HG03565 (cell line): Measurements from ENCODE around the gene FSTL4.

Source experiments
- ATAC-seq: cut with Tn5 transposase; IDR thresholded peaks from one replicate; pipeline ENCODE4 v1.9.1; 2021; ENCODE audit warnings: mild to moderate bottlenecking, moderate library complexity; ENCODE audit not compliant: unreplicated experiment

FSTL4 gene

DNA sequence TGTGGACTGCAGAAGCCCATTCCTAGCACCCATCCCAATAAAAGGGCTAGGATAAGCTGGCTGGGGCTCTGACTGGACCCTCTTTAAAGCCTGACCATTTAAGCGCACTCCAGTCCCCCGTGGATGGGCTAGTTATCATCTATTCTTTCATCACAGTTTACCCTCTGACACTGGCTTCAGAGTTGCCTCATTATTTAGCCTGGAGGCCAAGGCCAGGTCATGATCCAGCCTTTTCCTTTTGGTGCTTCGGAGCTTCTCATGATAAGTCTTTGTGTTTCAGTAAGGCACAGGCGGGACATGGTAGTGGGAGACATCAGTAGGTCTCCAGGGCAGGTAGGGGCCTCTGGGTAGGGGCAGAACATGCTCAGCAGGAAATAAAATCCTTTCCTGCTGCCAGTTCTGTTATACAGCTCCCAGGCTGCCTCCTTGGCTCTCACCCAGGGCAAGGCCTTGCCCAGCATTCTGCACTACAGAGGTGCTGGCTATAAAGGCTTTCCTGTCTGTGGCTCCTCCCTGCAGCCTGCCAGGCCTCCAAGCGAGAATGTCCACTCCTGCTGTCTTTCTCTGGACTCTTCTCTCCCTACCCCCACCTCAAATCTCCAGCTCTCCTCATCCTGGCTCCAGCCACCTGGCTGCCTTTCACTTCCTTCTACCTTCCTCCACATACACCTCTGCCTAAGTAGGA is 128.8 kb downstream of the FSTL4 start:
- ATAC-seq: no peak

DNA sequence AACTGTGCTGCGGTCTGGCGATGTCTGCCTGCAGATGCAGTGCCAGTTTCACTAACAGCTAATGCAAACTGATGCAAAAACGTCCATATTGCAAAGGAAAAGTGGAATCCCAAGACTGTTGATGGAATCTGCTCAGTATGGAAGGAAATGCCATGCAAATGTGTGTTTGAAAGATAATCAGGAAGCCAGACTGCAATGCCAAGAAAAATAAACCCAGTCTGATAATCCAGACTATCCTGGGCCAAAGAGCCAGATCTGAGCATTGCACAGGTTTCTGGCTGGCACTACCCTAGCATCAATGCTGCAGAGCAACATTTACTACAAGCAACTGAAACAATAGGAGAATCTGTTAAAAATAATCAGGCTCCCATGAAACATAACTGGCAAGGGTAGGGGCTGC is 130.3 kb downstream of the FSTL4 start:
- no peak for ATAC-seq

GRCh38 chr5:133480866-133481265 is 131.5 kb downstream of the FSTL4 start:
- ATAC-seq: no peak

GRCh38 chr5:133480366-133480765 is 132.0 kb downstream of the FSTL4 start:
- ATAC-seq: no peak

DNA sequence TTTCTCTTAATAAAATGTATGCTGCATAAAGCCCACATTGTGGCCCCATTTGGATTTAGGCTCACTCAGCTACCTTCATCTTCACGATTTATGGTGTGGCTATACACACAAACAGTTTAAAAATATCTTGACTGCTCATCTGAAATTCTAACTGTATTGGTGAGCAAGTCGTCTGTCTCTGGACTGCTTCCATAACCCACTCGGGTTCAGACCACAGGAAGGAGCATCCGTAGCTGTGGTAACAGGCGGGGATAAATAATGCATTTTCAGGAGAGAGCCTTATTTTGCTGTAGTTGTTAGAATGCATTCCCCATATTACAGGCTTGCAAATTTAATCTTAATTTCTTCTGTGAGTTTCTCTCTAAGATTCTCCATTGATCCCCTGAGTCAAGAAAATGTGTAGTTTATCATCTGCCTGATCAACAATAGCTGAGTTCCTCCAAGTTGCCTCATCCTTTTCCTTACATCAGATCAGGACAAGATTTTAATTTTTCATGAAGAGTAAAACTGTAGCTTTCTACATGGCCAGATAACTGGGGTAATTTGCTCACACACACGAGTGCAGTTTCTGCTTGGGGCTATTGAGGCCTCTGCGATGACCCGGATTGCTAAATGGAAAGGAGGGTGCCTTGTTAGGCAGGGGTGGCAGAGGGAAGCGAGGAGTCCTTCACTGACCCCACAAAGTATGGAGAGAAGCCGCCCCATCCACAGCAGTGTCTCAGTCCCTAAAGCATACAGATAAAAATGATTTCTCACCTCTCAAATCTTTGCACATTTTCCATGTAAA is 133.9 kb downstream of the FSTL4 start:
- no peak for ATAC-seq

GRCh38 chr5:133475986-133476385 is 136.4 kb downstream of the FSTL4 start:
- ATAC-seq: no peak

- ATAC-seq: no peak
Observed at GRCh38 chr5:133474851-133475590, 137.3 kb downstream of the FSTL4 start.

GRCh38 chr5:133473291-133473690 is 139.1 kb downstream of the FSTL4 start:
- no peak for ATAC-seq

DNA sequence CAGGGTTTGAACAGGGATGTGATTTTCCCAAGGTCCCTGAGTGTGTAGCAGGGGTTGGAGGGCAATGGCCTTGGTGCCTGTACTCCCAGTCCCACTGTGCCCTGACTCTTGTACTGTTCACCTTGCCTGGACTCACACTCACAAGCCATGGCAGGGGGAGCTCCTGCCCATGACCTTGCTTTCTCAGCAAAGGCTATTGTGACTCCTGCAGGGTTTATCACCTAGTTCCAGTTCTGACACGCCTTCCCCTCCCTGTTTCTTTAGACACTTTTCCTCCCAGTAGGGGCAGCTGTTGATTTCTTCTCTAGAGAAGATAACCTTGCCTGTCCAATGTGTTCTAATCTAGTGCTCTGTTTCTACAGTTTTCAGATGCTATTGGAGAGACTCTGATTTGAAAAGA is 139.5 kb downstream of the FSTL4 start:
- ATAC-seq: no peak

- ATAC-seq: no peak
Observed at GRCh38 chr5:133471699-133472098, 140.6 kb downstream of the FSTL4 start.

DNA sequence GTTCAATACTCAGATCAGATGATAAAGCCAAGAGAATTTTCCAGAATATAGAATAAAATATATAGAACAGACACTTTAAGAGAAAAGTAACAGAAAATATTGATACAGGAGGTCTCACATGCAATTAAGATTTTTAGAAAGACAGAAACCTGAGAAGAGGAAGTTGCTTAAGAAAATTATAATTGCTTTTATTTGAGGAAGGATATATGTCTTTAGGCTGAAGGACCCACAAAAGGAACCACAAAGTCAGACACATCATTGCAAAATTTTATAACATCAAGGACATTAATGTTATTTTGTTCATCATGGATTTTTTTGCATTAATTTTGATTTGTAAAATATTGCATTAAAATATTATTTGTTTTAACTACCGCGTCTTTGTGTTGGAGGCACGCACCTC is 141.5 kb downstream of the FSTL4 start:
- no peak for ATAC-seq

- ATAC-seq: no peak
Observed at GRCh38 chr5:133469846-133470245, 142.5 kb downstream of the FSTL4 start.

- no peak for ATAC-seq
Observed at GRCh38 chr5:133469252-133469651, 143.1 kb downstream of the FSTL4 start.

DNA sequence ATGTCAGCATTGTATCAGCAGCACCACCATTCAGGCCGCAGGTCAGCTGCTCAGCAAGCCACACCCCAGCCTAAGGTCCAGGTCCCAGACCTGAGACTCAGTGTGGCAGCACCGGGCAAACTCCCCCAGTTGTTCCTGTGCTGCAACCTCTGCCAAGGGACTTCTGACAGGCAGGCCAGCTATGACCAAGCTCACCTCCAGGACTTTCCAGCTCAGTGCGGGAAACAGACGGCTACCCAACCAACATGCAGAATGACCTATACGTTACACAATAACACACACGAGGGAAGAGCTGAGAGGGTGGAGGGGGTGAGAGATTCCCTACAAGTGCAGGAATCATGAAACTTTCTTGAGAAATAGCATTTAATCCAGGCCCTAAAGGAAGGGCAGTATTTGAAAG is 143.7 kb downstream of the FSTL4 start:
- ATAC-seq: no peak

GRCh38 chr5:133467826-133468463 is 144.4 kb downstream of the FSTL4 start:
- no peak for ATAC-seq

DNA sequence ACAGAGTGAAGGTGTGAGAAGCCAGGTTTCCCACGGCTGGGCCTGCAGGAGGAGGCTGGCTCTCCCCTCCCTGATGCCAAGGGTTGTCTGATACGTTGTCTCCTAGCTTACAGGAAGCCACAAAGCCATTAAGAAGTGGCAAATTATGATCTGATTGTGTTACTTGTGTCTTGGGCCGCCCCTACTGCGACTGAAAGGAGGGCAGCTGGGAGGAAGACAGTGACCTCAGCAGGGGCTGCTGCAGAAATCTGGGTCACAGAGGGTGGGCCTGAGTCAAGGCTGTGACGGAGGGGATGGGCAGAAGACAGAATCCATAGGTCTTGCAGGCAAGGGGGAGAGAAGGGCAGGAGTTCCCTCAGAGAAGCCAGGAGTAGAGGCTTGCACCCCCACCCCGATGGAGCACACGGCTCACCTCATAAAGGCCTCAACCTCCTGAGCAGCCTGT is 145.0 kb downstream of the FSTL4 start:
- ATAC-seq: no peak

GRCh38 chr5:133466556-133467334 is 145.6 kb downstream of the FSTL4 start:
- ATAC-seq: no peak

DNA sequence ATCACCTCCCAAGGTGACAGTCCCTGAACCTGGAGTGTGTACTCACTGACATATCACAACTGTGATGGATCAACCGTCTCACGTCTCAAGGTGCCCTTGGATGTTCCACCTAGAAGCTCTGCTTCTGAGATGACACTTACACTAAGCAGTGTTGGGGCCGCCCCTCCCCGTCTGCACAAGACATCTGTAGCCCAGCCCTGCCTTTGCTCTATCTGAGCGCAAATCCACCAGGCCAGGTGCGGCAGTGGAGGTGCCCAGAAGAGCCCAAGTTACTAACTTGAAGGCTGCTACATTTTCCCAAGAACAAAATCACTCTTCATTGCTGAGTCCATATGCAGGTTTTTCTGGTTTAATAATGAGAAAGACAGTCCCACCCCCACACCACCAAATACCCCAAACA is 148.3 kb downstream of the FSTL4 start:
- ATAC-seq: no peak

GRCh38 chr5:133461796-133462516 is 150.4 kb downstream of the FSTL4 start:
- ATAC-seq: no peak
